HG02981 (cell line): ENCODE results near the gene VIT.
"Not testable (repeated sequence)": the region's sequence is repeated elsewhere in the genome, so short reads cannot be mapped to it uniquely, and the experiment has no call there.

ENCODE experiments used
- ATAC-seq: cut with Tn5 transposase; IDR thresholded peaks from one replicate; pipeline ENCODE4 v1.9.1; 2021; ENCODE audit warnings: mild to moderate bottlenecking, moderate library complexity; ENCODE audit not compliant: unreplicated experiment

The VIT gene

GRCh38 chr2:36801088-36801487, 104.6 kb downstream of the VIT start:
- no peak for ATAC-seq

GRCh38 chr2:36802952-36803351, 106.4 kb downstream of the VIT start:
- no peak for ATAC-seq

DNA sequence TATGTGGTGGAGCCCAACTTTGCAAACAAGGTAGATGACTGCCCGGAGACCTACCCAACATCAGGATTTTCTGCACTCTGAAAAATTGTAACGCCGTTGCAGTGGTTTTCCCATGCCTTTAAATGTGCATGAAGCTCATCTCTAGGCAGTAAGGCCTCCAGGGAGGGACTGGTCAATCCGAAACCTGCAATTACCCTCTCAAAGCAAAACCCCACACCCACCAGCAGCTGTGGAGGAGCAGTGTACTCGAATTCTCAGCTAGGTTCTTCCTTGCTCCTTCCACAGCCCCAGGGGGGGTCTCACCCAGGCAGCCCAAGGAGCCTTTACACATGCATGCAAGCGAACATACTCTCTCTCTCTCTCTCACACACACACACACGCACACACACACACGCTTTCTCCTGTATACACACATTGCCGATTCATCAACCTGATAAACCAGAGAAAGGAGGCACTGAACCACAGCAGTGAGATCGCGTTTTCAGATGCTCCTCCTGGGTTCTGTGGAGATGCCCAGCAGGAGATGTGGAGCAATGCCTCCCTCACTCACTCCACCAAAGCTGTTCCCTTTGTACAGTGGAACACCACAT, 109.2 kb downstream of the VIT start:
- ATAC-seq, result no peak

DNA sequence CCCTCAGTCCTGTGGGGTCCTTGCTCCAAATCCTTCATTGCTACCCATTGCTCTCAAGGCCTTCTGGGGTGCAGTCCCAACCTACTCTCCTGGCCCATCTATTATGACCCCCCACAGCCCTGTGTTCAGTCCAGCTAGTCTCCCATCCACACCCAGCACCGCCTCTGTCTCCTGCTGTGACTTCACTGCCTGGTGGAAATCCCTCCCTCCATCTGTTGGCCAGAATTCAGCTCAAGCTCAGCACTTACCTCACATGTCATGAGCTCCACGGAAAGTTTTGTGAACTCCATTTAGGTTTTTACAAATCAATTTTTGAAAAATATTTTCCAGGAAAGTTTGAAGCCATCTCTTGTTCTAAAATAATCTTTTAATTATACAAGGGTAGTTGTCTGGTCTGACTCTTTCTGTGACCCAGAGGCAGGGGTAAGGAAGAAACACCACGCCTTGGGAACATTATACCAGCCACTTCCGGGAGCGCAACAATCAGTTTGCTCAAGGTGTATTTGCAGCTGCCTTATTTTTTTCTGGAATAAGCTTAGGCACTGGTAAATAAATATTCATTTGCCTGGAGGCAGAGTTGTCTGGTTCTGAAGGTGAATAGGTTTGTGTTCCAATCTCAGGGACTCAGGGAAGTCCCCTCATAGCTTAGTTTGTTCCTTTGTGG, 110.8 kb downstream of the VIT start:
- no peak for ATAC-seq

DNA sequence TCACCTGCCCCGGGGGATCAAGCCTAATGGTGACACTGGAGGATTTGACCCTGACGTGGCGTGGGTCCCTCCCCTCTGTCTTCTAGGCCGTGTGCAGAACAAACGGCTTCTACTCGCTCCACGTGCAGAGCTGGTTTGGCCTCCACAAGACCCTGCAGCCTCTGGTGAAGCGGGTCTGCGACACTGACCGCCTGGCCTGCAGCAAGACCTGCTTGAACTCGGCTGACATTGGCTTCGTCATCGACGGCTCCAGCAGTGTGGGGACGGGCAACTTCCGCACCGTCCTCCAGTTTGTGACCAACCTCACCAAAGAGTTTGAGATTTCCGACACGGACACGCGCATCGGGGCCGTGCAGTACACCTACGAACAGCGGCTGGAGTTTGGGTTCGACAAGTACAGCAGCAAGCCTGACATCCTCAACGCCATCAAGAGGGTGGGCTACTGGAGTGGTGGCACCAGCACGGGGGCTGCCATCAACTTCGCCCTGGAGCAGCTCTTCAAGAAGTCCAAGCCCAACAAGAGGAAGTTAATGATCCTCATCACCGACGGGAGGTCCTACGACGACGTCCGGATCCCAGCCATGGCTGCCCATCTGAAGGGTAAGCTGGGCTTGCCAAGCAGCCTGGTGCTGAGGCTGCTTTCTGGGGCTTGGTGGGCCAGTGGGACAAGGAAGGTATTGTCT, 112.0 kb downstream of the VIT start:
- no peak for ATAC-seq

GRCh38 chr2:36809069-36809445, 112.5 kb downstream of the VIT start:
- ATAC-seq, result no peak

DNA sequence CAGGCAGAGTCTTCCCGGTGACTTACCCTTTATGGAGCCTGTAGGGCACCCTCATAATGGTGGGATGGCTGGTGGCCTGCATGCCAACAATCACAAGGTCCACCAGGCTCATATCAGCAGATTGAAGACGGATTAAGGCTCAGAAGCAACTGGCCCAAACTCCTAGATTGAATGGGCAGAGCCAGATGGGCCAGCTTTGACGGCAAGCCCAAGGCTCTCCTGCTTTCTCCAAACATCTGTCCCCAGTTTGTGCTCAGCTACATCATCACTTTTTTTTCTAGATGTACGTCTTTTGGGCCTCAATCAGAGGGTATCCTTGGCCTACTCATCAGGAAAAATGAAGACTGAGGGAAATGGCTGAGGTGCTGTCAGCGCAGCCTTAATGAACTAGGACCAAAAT, 114.6 kb downstream of the VIT start:
- ATAC-seq, result no peak

DNA sequence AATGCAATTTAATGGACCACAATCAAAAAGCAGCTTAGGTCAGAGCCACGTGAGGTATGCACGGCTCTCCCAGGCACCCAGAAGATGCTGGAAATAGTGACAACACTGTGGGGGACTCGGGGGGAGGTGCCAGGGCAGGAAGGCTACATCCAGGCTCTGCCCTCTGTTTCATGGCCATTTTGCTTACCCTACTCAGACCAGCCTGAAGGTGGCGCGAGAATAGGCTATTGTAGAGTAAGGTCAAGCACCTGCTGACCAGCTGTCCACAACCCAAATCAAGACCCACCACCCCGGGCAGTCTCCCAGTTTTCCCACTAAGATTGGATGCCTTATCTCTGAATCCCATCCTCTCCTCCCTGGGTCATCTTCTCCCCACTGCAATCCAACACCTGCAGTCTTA, 115.7 kb downstream of the VIT start:
- no peak for ATAC-seq

DNA sequence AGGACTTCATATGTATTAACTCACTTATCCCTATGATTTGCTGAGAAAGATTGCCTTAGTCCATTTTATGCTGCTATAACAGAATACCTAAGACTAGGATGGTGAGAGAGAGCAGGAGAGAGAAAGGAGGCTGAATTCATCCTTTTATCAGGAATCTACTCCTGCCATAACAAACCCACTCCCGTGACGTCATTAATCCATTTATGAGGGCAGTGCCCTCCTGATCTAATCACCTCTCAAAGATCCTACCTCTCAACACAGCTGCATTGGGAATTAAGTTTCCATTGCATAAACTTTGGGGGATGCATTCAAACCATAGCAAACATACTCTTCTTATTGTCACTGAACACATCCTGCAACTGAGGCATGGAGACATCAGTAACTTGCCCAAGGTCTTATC, 122.0 kb downstream of the VIT start:
- ATAC-seq, result no peak

GRCh38 chr2:36819095-36819711, 122.7 kb downstream of the VIT start:
- no peak for ATAC-seq

DNA sequence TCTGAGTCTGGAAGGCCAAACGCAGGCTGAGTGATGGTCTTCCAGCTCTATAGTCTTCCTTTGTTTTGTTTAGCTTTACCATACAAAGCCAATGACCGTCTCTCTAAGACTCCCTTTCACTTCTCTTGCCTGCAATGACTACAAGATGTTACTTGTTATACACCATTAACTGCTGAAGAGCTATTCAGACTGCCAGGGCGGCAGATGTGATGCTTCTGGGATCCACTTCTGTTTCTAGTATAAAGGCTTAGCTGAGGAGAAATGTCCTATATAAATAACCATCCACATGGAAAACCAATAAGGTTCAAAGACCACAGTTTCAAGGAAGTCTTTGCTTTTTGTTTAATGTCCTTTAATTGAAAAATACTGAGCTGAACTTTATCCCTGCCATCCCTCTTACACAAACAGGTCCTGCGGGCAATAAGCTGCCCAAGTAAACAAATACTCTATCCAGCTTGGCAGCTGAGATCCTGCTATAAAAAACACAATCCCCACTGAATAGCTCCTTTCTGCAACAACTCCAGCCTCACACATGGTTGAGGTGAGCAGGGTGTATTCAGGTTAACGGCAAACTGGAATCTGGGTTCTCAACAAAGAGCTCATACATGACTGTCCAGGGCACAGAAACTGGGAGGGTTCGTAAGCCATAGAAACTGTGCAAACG, 124.6 kb downstream of the VIT start:
- ATAC-seq, result no peak

- no peak for ATAC-seq
These were observed 127.4 kb downstream of the VIT start for GRCh38 chr2:36823862-36824261.

GRCh38 chr2:36824273-36824672, 127.8 kb downstream of the VIT start:
- no peak for ATAC-seq

GRCh38 chr2:36824683-36825082, 128.2 kb downstream of the VIT start:
- ATAC-seq, result not testable (repeated sequence)

GRCh38 chr2:36831185-36831584, 134.7 kb downstream of the VIT start:
- ATAC-seq, result no peak

DNA sequence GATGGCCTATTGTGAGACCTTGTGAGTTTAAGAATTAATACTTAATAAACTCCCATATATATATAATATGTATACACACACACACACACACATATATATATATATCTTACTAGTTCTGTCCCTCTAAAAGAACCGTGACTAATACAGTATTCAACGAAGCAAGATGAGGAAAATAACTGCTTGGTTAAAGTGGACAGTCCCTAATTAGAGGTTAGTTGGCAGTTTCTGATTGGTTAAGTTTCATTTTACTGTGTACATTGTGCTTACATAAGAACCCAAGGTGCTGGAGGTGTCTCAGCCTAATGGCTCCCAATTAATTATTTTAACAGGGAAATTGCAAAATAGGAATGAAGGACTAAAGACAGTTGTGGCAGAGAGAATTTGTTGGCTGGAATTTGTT, 137.7 kb downstream of the VIT start:
- ATAC-seq, result no peak

DNA sequence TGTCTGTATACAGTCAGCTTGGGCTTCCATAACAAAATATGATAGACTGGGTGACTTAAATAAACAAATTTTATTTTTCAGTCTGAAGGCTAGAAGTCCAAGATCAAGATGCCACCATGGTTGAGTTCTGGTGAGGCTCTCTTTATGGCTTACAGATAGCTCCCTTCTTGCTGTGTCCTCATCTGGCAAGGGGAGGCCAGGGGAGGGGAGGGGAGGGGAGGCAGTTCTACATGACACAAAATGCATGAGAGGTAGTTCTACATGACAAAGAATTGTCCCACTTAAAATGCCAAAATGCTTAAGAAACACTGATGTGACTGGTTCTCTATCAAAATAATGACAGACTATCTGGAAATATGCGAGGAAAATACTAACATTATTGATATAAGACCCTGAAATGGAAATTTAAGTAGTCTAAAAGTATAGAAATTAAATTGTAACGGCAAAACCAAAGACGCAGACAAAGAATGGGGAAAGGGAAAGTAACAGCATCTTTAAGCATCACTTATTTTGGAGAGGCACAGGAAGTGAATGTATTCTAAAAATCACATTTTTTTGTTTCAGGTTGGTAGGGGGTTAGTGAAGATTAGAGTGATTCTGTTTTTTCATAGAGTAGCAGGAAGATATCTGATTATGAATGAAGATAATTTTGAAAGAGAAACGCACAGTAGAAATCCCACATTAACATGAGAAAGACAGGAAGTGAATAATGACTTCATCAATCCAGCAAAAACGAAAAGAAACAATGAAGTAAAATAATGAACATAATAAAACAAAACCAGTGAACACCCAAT, 138.4 kb downstream of the VIT start:
- no peak for ATAC-seq

- ATAC-seq, result no peak
These were observed 143.6 kb downstream of the VIT start for GRCh38 chr2:36839976-36840617.

- no peak for ATAC-seq
These were observed 147.3 kb downstream of the VIT start for GRCh38 chr2:36843838-36844237.

DNA sequence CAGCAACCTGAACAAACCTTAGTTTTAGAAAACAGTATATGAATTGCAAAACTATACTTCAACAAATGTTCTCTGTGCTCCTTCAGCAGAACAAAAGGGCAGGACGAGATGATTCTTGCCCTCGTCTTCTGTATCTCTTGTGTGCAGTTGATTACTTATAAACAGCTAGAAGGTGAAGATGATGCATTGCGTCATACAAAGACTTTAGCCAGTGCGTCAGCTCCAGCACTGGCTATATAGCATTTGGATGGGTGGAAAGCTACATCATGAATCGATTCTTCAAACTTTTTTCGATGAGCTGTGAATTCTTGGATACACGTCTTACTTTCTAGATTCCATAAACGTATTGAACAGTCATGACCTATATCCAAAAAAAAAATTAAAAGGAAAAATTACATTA, 152.8 kb downstream of the VIT start:
- ATAC-seq, result no peak
